ENCODE measurements around the gene SLC35F1. TPM values are rescaled to one million over a fixed set of nuclear protein-coding genes. Genes with fewer than 3 reads are reported as not detected.
"Not testable (repeated sequence)": the region's sequence is repeated elsewhere in the genome, so short reads cannot be mapped to it uniquely, and the experiment has no call there.

Gene SLC35F1
- total RNA-seq, 2 experiments from 2014 or later: 0.09 TPM

DNA sequence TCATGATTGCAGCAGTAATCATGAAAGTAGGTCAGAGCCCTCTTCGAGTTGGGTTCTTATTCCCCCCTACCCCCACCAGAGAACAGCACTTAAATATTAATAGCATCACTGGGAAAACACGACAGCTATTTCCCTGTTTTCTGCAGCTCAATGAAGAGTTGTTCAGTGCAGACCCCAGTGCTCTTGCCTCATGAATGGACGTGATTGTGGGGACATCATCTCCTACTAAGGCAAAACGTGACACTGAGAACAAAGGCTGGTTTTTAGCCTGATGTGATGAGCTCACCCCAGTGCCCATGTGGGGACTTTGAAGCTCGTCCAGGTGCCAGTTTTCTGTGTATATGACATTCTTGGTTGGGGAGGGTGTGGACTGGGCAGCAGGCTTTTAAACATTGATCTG lies 105.9 kb downstream of the SLC35F1 start:
- ATAC-seq: no peak
- intact Hi-C loops (cut with micrococcal nuclease): no loop called here
- Mint-ChIP-seq H3K4me3 (no peak overlapping the region), H3K27me3 (peaks cover 5% of the 10 kb centered on the region), H3K27ac (no peak overlapping the region), H3K9me3 (peaks cover 2% of the 10 kb centered on the region), H3K4me1 (ENCODE audit: low read depth) (no peaks in the 10 kb centered on the region), H3K36me3 (ENCODE audit: low read depth) (no peaks in the 10 kb centered on the region)
- ChIA-PET POLR2A (no interaction called here), CTCF (no interaction called here)
- no peak for DNase-seq
- TF ChIP-seq, protein P1, sequence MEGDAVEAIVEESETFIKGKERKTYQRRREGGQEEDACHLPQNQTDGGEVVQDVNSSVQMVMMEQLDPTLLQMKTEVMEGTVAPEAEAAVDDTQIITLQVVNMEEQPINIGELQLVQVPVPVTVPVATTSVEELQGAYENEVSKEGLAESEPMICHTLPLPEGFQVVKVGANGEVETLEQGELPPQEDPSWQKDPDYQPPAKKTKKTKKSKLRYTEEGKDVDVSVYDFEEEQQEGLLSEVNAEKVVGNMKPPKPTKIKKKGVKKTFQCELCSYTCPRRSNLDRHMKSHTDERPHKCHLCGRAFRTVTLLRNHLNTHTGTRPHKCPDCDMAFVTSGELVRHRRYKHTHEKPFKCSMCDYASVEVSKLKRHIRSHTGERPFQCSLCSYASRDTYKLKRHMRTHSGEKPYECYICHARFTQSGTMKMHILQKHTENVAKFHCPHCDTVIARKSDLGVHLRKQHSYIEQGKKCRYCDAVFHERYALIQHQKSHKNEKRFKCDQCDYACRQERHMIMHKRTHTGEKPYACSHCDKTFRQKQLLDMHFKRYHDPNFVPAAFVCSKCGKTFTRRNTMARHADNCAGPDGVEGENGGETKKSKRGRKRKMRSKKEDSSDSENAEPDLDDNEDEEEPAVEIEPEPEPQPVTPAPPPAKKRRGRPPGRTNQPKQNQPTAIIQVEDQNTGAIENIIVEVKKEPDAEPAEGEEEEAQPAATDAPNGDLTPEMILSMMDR (IDR thresholded peaks at IDR 0.05): no peak

DNA sequence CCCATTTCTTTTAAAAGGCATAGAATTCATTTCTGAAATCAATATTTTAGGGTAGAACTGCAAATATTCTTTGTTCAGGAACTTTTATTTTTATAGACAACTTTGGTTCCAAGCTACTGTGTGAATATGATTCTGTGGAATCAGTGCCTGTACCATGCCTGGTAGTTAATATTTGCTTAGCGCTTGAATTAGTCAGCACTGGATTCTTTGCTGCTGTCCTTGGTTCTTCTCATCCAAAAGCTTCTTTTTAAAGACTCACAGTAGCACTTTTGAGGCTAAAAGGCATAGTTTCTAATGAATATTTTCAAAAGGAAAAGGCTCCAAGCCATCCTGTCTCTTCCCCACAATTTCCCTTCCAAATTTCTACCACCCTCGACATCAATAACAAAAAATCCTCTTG lies 109.5 kb downstream of the SLC35F1 start:
- ATAC-seq (no peak), DNase-seq (no peak)
- Mint-ChIP-seq H3K4me1 (ENCODE audit: low read depth) (no peaks in the 10 kb centered on the region), H3K9me3 (no peaks in the 10 kb centered on the region), H3K4me3 (no peak overlapping the region), H3K27me3 (peaks cover 1% of the 10 kb centered on the region), H3K36me3 (ENCODE audit: low read depth) (no peaks in the 10 kb centered on the region), H3K27ac (no peak overlapping the region)
- intact Hi-C loops (cut with micrococcal nuclease): no loop called here
- POLR2A ChIA-PET: no interaction called here
- CTCF ChIA-PET: no interaction called here
- TF ChIP-seq, protein P1 (IDR thresholded peaks at IDR 0.05): no peak

DNA sequence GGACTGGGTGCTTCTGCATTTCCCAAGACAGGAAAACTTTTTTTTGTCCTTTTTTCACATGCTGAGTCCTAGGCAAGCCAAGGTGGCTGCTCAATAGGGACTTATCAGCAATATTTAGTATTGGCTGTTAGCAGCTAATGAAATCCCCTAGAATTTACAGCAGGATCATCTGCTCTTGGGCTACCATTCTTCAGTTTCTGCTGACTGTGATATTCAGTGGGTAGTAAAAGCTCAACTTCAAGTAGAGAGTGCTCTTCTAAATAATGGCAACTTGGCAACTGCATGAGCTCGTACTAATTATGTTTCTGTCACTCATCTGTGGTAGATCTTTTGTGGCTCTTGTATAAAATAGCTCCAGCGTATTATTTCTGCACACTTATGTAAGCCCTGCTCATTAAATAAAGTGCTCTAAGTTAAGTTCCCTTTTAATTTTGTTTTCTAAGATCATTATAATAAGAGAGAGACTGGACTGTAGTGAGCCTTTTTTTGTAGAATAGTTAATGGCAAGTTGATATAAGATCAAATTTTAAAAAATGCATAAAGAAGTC lies 110.3 kb downstream of the SLC35F1 start:
- Mint-ChIP-seq H3K9me3 (no peaks in the 10 kb centered on the region), H3K4me3 (no peak overlapping the region), H3K36me3 (ENCODE audit: low read depth) (no peaks in the 10 kb centered on the region), H3K4me1 (ENCODE audit: low read depth) (no peaks in the 10 kb centered on the region), H3K27ac (no peak overlapping the region), H3K27me3 (peaks cover 4% of the 10 kb centered on the region)
- POLR2A ChIA-PET: no interaction called here
- DNase-seq (no peak), ATAC-seq (no peak)
- intact Hi-C loops (cut with micrococcal nuclease): no loop called here
- CTCF ChIA-PET: no interaction called here
- TF ChIP-seq, protein P1 (IDR thresholded peaks at IDR 0.05): no peak

DNA sequence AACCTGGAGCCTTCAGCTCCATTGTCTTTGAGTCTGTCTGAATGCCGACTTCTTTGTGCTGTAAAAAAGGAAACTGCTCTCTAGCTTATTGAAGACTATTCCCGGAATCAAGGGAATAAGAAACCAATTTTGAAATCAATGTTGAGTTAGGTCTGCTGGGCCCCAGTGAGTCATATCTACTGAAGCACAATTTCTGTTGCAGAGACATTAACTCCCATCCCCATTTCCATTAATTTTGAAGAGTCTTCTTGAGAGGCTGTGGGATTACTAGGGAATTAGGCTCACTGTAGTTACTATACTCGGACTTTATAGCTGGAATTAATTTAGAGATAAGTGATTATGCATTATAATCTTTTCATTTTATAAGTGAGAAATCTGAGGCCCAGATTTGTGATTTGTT lies 116.7 kb downstream of the SLC35F1 start:
- POLR2A ChIA-PET: no interaction called here
- no peaks in the 10 kb centered on the region for H3K9me3 Mint-ChIP-seq
- H3K4me1 Mint-ChIP-seq (ENCODE audit: low read depth): no peaks in the 10 kb centered on the region
- no peak for ATAC-seq
- TF ChIP-seq, protein P1 (IDR thresholded peaks at IDR 0.05): no peak
- CTCF ChIA-PET: no interaction called here
- peaks cover 5% of the 10 kb centered on the region for H3K27me3 Mint-ChIP-seq
- intact Hi-C loops (cut with micrococcal nuclease): no loop called here
- no peaks in the 10 kb centered on the region for H3K36me3 Mint-ChIP-seq (ENCODE audit: low read depth)
- no peak for DNase-seq
- H3K4me3 Mint-ChIP-seq: no peak overlapping the region
- no peak overlapping the region for H3K27ac Mint-ChIP-seq

DNA sequence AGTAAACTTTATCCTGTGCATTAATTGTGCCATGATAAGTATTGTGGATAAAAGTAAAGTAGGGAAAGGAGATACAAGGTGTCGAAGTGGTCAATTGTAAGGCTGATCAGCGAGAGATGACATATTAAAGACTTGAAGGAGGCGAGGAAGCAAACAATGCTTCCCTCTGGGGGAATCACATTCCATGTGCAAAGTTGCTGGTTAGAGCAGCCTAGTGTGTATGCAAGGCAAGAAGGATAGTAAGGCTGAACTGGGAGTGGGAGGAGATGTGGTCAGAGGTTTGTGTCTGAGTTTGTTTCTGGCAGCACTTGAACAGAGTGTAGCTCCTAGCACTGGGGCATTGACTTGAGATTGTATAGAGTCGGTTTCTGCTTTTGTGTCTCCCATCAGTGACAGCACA lies 122.9 kb downstream of the SLC35F1 start:
- Mint-ChIP-seq H3K27me3 (peaks cover 1% of the 10 kb centered on the region), H3K9me3 (no peaks in the 10 kb centered on the region), H3K4me1 (ENCODE audit: low read depth) (no peaks in the 10 kb centered on the region), H3K27ac (no peak overlapping the region), H3K36me3 (ENCODE audit: low read depth) (no peaks in the 10 kb centered on the region), H3K4me3 (no peak overlapping the region)
- no peak for DNase-seq
- ChIA-PET CTCF (no interaction called here), POLR2A (no interaction called here)
- TF ChIP-seq, protein P1 (IDR thresholded peaks at IDR 0.05): no peak
- intact Hi-C loops (cut with micrococcal nuclease): no loop called here
- ATAC-seq: no peak

DNA sequence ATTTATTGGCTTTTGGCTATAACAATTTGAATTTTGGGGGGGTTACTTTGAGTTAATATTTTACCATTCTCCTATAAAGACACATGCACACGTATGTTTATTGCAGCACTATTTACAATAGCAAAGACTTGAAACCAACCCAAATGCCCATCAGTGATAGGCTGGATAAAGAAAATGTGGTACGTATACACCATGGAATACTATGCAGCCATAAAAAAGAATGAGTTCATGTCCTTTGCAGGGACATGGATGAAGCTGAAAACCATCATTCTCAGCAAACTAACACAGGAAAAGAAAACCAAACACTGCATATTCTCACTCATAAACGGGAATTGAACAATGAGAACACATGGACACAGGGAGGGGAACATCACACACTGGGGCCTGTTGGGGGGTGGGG lies 130.4 kb downstream of the SLC35F1 start:
- POLR2A ChIA-PET; H3K27ac Mint-ChIP-seq; ATAC-seq; H3K36me3 Mint-ChIP-seq (ENCODE audit: low read depth); intact Hi-C loops (cut with micrococcal nuclease); H3K4me1 Mint-ChIP-seq (ENCODE audit: low read depth); CTCF ChIA-PET; H3K27me3 Mint-ChIP-seq; H3K4me3 Mint-ChIP-seq; DNase-seq; H3K9me3 Mint-ChIP-seq: not testable (repeated sequence)

Measured in activated CD8-positive, alpha-beta T cell treated with anti-CD3 and anti-CD28 coated beads for 36 hours (primary cell).